ENCODE measurements around the gene STXBP5. TPM values are rescaled to one million over a fixed set of nuclear protein-coding genes. Genes with fewer than 3 reads are reported as not detected.

STXBP5 gene
- total and polyA plus RNA-seq, 9 of the 15 experiments (the other 6 are each of a cell fraction or from before 2014, with no cell fraction given): 23.3 to 172 (median 71.5) TPM

- no peak for TF ChIP-seq HINFP (tag; conservative IDR thresholded peaks at IDR 0.05; ENCODE audit: low read depth)
- TF ChIP-seq GABPA (tag; conservative IDR thresholded peaks at IDR 0.05; ENCODE audit: low read depth): peak; percentile 23; the same call in 1 of the 2 replicates
- TF ChIP-seq ZNF217 (CRISPR knock-in tag; IDR thresholded peaks at IDR 0.05): no peak
- no peak for TF ChIP-seq ZNF77 (CRISPR knock-in tag; IDR thresholded peaks at IDR 0.05)
- TF ChIP-seq ZNF197 (CRISPR knock-in tag; IDR thresholded peaks at IDR 0.05; ENCODE audit: low read depth): 0 out of 2 replicates have a peak, but pooled peaks have one; percentile 22
- no peak for TF ChIP-seq SIX5 (IDR thresholded peaks at IDR 0.05; ENCODE audit: borderline replicate concordance in 1 of 2, insufficient read depth in 1 of 2, low read depth in 1 of 2, low read length in 2 of 2)
- no peak for TF ChIP-seq PRPF4 (IDR thresholded peaks at IDR 0.05; ENCODE audit: insufficient read depth, low read depth, low read length, poor library complexity, severe bottlenecking)
- no peak for TF ChIP-seq ZNF695 (CRISPR knock-in tag; IDR thresholded peaks at IDR 0.05)
- peak; percentile 28; the same call in 1 of the 2 replicates for TF ChIP-seq ELF4 (CRISPR knock-in tag; IDR thresholded peaks at IDR 0.05)
- TF ChIP-seq TEAD2 (tag; IDR thresholded peaks at IDR 0.05): no peak
- no peak for TF ChIP-seq ESRRB (CRISPR knock-in tag; IDR thresholded peaks at IDR 0.05; ENCODE audit: borderline replicate concordance)
- no peak for TF ChIP-seq FOS (IDR thresholded peaks at IDR 0.05; ENCODE audit: extremely low read depth, insufficient read length)
- no peak for TF ChIP-seq BCL6 (CRISPR knock-in tag; IDR thresholded peaks at IDR 0.05)
- TF ChIP-seq GATAD2A (IDR thresholded peaks at IDR 0.05): 0 out of 2 replicates have a peak, but pooled peaks have one; percentile 10
- no peak for TF ChIP-seq SRSF9 (IDR thresholded peaks at IDR 0.05; ENCODE audit: borderline replicate concordance, low read depth, low read length)
- TF ChIP-seq ZNF407 (IDR thresholded peaks at IDR 0.05; ENCODE audit: low read depth): no peak
- no peak for TF ChIP-seq ZNF444 (CRISPR knock-in tag; IDR thresholded peaks at IDR 0.05)
- peak; percentile 48; the same call in 1 of the 2 replicates for TF ChIP-seq DPF2 (IDR thresholded peaks at IDR 0.05)
Measured at GRCh38 chr6:147205690-147206600, 1.7 kb downstream of the STXBP5 start (continued).

All from K562 (cell line).